Measurements from ENCODE around the gene PXDN. TPM values are rescaled to one million over a fixed set of nuclear protein-coding genes. Genes with fewer than 3 reads are reported as not detected.
A peak's percentile ranks its signal among the peaks of the same experiment; 100 is the strongest.

The PXDN gene
- total RNA-seq, 1 experiment from 2014 or later, result 146 TPM

DNA sequence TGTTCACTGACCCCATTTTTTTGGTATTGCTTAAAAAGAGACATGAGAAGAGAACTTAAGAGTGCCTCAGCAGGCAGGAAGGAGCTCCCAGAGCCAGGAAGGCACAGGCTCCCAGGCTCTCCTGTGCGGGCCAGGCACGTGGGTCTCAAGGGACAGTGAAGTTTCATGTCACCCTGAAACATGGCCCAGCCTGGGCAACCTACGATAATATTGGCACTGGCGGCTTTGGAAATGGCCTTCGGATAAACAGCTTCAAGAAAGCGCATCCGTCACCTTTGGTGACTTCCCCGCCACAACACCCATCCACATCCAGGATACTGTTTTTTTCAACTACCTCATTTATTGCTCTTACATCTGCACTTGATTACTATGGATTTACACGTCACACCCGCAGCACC, 30.5 kb downstream of the PXDN start (continued):
- TF ChIP-seq, protein P1, sequence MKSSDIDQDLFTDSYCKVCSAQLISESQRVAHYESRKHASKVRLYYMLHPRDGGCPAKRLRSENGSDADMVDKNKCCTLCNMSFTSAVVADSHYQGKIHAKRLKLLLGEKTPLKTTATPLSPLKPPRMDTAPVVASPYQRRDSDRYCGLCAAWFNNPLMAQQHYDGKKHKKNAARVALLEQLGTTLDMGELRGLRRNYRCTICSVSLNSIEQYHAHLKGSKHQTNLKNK (CRISPR knock-in tag; IDR thresholded peaks at IDR 0.05), result no peak
- TF ChIP-seq ELF4 (CRISPR knock-in tag; IDR thresholded peaks at IDR 0.05; ENCODE audit: low read depth) (no peak), EMX1 (CRISPR knock-in tag; IDR thresholded peaks at IDR 0.05) (no peak), PRDM15 (CRISPR knock-in tag; IDR thresholded peaks at IDR 0.05) (no peak), PREB (CRISPR knock-in tag; IDR thresholded peaks at IDR 0.05; ENCODE audit: borderline replicate concordance) (no peak), CREM (CRISPR knock-in tag; IDR thresholded peaks at IDR 0.05) (no peak)

DNA sequence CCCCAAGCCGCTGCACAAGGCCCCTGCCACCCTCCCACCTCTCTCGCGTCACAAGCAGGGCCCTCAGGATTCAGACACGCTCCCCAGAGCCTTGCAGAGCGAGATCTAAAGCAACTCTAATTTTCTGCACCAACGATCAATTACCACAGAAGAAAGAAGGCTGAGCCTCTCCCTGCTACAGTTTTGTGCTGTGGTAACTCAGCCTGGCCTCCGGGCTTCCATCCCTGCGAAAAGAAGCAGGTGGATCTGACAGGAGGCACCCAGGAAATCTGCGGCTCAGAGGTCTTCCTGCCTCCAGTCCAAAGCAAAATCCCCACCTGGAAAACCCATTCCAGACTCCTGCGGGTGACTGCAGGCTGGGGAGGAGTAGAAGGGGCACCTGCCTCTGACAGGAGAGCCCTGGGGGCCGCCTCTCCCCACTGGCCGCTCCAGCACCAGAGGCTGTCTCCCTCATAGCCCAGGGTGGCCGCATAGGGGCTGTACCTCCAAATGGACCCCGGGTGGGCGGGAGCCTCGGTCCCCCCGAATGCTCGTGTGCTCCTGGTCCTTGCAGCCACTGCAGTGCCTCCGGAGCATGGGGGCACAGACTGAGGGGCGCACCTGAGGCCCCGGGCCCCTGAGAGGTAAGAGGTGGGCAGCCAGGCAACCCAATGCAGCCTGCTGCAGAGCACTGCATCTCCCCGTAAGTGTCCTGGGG, 31.0 kb downstream of the PXDN start:
- no peak for DNase-seq (ENCODE audit: low spot score)
- CTCF ChIA-PET, result interaction anchor here (1.0 kb wide), 1 partner anchor 54 kb away, joined by 3 read pairs; no protein-coding TSS in a partner anchor
- Mint-ChIP-seq H3K27me3 (ENCODE audit: low read depth) (no peaks in the 10 kb centered on the region), H3K27ac (peak overlapping the region; percentile 65; the same call in 1 of the 2 replicates), H3K36me3 (no peaks in the 10 kb centered on the region), H3K4me1 (peaks cover 54% of the 10 kb centered on the region), H3K4me3 (no peak overlapping the region), H3K9me3 (no peaks in the 10 kb centered on the region)
- POLR2A ChIA-PET, result no interaction called here
- no peak for ATAC-seq
- TF ChIP-seq, protein P2, sequence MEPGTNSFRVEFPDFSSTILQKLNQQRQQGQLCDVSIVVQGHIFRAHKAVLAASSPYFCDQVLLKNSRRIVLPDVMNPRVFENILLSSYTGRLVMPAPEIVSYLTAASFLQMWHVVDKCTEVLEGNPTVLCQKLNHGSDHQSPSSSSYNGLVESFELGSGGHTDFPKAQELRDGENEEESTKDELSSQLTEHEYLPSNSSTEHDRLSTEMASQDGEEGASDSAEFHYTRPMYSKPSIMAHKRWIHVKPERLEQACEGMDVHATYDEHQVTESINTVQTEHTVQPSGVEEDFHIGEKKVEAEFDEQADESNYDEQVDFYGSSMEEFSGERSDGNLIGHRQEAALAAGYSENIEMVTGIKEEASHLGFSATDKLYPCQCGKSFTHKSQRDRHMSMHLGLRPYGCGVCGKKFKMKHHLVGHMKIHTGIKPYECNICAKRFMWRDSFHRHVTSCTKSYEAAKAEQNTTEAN (CRISPR knock-in tag; IDR thresholded peaks at IDR 0.05), result no peak
- TF ChIP-seq RELA (CRISPR knock-in tag; IDR thresholded peaks at IDR 0.05; ENCODE audit: borderline replicate concordance), result no peak
- no peak for TF ChIP-seq SP1 (CRISPR knock-in tag; conservative IDR thresholded peaks at IDR 0.05)
- TF ChIP-seq PRRX2 (CRISPR knock-in tag; IDR thresholded peaks at IDR 0.05), result no peak
- no peak for TF ChIP-seq ZNF219 (CRISPR knock-in tag; IDR thresholded peaks at IDR 0.05; ENCODE audit: borderline replicate concordance)
- no peak for TF ChIP-seq EMX1 (CRISPR knock-in tag; IDR thresholded peaks at IDR 0.05)
- TF ChIP-seq FOXK1 (CRISPR knock-in tag; IDR thresholded peaks at IDR 0.05), result no peak
- no peak for TF ChIP-seq ARID4B (CRISPR knock-in tag; IDR thresholded peaks at IDR 0.05; ENCODE audit: borderline replicate concordance)
- no peak for TF ChIP-seq NFYB (CRISPR knock-in tag; conservative IDR thresholded peaks at IDR 0.05; ENCODE audit: low read depth)
